MCF 10A (cell line): Measurements from ENCODE around the gene MICALL1. TPM values are rescaled to one million over a fixed set of nuclear protein-coding genes. Genes with fewer than 3 reads are reported as not detected.

Source experiments
- BruUV-seq: library from RNA; stranded (reverse); fragments of 400-500 nt; replicated peaks from 2 replicates; lab custom pipeline; 2021; lab: Mats Ljungman, UMichigan
- CTCF ChIA-PET: fragments of 300-600 bp; sonication (Branson Sonifier 250); formaldehyde crosslinking; extraction: SDS; loops from one replicate; lab custom pipeline; 2021; ENCODE audit warnings: antibody characterized with exemption, inconsistent platforms; lab: Yijun Ruan, JAX
- POLR2A ChIA-PET: fragments of 300-600, 350-650 bp; sonication (Branson Sonifier 250); formaldehyde crosslinking; extraction: SDS; loops from one replicate; lab custom pipeline; 2020; ENCODE audit warnings: antibody characterized with exemption, inconsistent platforms; lab: Yijun Ruan, JAX
- DNase-seq: peaks from one replicate; pipeline ENCODE4 v3.0.0-alpha.2; 2018; ENCODE audit not compliant: unreplicated experiment
- H3K27ac Mint-ChIP-seq: one replicate; pipeline ENCODE4 v1.8.0; 2022; ENCODE audit warnings: mild to moderate bottlenecking, low read depth, mixed read lengths; ENCODE audit not compliant: unreplicated experiment
- H3K27me3 Mint-ChIP-seq: one replicate; pipeline ENCODE4 v1.8.0; 2022; ENCODE audit warnings: mixed read lengths; ENCODE audit not compliant: insufficient read depth, unreplicated experiment
- H3K36me3 Mint-ChIP-seq: one replicate; pipeline ENCODE4 v1.8.0; 2022; ENCODE audit warnings: mild to moderate bottlenecking, moderate library complexity, mixed read lengths; ENCODE audit not compliant: insufficient read depth, unreplicated experiment
- H3K4me1 Mint-ChIP-seq: one replicate; pipeline ENCODE4 v1.8.0; 2022; ENCODE audit warnings: mixed read lengths; ENCODE audit not compliant: insufficient read depth, unreplicated experiment
- H3K4me3 Mint-ChIP-seq: one replicate; pipeline ENCODE4 v1.8.0; 2022; ENCODE audit warnings: mild to moderate bottlenecking, moderate library complexity, mixed read lengths; ENCODE audit not compliant: unreplicated experiment
- H3K9me3 Mint-ChIP-seq: one replicate; pipeline ENCODE4 v1.8.0; 2022; ENCODE audit warnings: mixed read lengths; ENCODE audit not compliant: unreplicated experiment
- intact Hi-C: fragments of 100-400 bp; cut with micrococcal nuclease; formaldehyde crosslinking; loops from 2 replicates; pipeline ENCODE4 v1.14.1; 2022
- total RNA-seq: library from RNA; stranded (reverse); gene quantifications from 2 replicates; pipeline ENCODE4 v1.2.3, GENCODE V29; 2022
- TF ChIP-seq, protein P1 (sequence below): fragments of 200-600 bp; IDR thresholded peaks from one replicate; pipeline ENCODE4 v1.8.0; 2022; ENCODE audit warnings: antibody characterized with exemption, mild to moderate bottlenecking; ENCODE audit not compliant: unreplicated experiment

Gene MICALL1
- total RNA-seq, 1 experiment from 2014 or later: 165 TPM

DNA sequence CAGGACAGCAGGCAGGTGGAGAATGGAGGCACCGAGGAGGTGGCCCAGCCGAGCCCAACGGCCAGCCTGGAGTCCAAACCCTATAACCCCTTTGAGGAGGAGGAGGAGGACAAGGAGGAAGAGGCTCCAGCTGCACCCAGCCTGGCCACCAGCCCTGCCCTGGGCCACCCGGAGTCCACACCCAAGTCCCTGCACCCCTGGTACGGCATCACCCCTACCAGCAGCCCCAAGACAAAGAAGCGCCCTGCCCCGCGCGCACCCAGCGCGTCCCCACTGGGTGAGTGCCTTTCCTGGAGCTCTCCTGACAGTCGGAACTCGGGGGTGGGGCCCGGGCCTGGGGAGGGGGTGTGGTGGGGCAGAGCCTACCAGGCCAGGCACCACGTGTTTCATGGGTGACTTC, 19.7 kb downstream of the MICALL1 start:
- CTCF ChIA-PET: interaction anchor here (0.5 to 1.6 kb wide), 2 partner anchors 25 to 39 kb away, joined by 3 read pairs; no protein-coding TSS in a partner anchor

DNA sequence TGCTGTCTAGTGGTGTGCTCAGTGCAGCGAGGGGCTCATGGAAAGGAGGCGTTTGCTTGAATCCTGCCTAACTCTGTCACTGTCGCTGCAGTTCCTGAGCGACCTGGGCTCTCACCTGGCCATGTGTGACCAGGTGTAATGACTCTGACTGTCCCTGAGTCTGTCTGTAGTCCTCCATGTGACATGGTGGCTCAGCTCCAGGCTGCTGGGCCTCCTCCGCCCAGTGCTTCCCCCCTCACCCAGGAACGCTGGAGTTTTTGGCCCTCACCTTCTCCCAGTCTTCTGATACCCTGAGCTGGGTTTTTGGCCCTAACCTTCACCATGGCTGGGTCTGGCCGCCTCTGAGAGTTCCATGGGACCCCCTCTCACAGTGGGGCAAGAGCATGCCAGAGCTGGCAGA, 20.3 kb downstream of the MICALL1 start:
- Mint-ChIP-seq H3K27ac (no peak overlapping the region), H3K4me1 (peaks cover 6% of the 10 kb centered on the region), H3K4me3 (no peak overlapping the region), H3K36me3 (peaks cover 79% of the 10 kb centered on the region), H3K27me3 (no peaks in the 10 kb centered on the region), H3K9me3 (no peaks in the 10 kb centered on the region)
- TF ChIP-seq, protein P1, sequence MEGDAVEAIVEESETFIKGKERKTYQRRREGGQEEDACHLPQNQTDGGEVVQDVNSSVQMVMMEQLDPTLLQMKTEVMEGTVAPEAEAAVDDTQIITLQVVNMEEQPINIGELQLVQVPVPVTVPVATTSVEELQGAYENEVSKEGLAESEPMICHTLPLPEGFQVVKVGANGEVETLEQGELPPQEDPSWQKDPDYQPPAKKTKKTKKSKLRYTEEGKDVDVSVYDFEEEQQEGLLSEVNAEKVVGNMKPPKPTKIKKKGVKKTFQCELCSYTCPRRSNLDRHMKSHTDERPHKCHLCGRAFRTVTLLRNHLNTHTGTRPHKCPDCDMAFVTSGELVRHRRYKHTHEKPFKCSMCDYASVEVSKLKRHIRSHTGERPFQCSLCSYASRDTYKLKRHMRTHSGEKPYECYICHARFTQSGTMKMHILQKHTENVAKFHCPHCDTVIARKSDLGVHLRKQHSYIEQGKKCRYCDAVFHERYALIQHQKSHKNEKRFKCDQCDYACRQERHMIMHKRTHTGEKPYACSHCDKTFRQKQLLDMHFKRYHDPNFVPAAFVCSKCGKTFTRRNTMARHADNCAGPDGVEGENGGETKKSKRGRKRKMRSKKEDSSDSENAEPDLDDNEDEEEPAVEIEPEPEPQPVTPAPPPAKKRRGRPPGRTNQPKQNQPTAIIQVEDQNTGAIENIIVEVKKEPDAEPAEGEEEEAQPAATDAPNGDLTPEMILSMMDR: no peak
- ChIA-PET POLR2A (interaction anchor here (0.6 to 1.0 kb wide), 3 partner anchors 17 to 28 kb away, joined by 3 read pairs; no protein-coding TSS in a partner anchor), CTCF (interaction anchor here (0.7 to 1.6 kb wide), 2 partner anchors 12 to 39 kb away, joined by 3 read pairs; no protein-coding TSS in a partner anchor)
- no TSS peak for BruUV-seq
- intact Hi-C loops: no loop called here
- no peak for DNase-seq

More for the DNA sequence above, 19.7 kb downstream of the MICALL1 start:
- no peaks in the 10 kb centered on the region for H3K9me3 Mint-ChIP-seq
- H3K36me3 Mint-ChIP-seq: peaks cover 79% of the 10 kb centered on the region
- peaks cover 6% of the 10 kb centered on the region for H3K4me1 Mint-ChIP-seq
- no peaks in the 10 kb centered on the region for H3K27me3 Mint-ChIP-seq
- H3K4me3 Mint-ChIP-seq: no peak overlapping the region
- DNase-seq: no peak
- H3K27ac Mint-ChIP-seq: no peak overlapping the region
- intact Hi-C loops: no loop called here
- no TSS peak for BruUV-seq
- TF ChIP-seq, protein P1: no peak
- POLR2A ChIA-PET: interaction anchor here (0.5 to 1.0 kb wide), 3 partner anchors 18 to 76 kb away, joined by 3 to 4 read pairs (median 3); partner anchors contain the start of gene EIF3L

DNA sequence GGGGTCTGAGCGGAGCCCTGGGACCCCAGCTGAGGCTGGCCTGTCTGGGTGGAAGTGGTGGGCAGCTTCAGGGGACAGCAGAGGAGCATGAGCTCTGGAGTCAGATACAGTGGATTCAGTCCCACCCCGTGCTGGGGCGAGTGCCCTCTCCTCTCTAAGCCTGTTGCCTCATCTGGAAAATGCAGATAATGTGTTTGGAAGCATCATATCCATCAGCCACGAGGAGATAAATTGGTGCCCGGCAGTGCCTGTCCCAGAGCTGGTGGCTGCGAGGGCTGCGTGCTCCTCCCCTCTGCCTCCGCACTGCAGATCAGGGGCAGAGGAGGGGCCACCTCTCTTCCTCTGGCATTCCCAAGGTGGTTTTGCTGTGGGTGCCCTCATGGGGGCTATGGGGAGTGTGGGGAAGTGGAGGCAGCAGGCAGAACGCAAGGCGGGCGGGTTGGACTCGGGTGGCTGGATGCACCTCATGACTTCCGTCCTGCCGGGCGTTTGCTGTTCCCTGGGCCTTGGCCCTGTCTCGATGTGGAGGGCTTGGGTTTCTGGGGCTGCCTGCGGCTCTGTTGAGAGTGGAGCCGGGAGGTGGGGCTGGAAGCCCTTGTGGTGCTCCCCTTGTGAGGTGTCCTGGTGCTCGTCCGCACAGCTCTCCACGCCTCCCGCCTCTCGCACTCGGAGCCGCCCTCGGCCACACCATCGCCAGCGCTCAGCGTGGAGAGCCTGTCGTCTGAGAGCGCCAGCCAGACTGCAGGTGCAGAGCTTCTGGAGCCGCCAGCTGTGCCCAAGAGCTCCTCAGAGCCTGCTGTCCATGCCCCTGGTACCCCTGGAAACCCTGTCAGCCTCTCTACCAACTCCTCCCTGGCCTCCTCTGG, 20.9 kb downstream of the MICALL1 start:
- H3K9me3 Mint-ChIP-seq: no peaks in the 10 kb centered on the region
- peaks cover 6% of the 10 kb centered on the region for H3K4me1 Mint-ChIP-seq
- no TSS peak for BruUV-seq
- peaks cover 80% of the 10 kb centered on the region for H3K36me3 Mint-ChIP-seq
- POLR2A ChIA-PET: interaction anchor here (0.6 to 1.1 kb wide), 4 partner anchors 18 to 97 kb away, joined by 3 read pairs; no protein-coding TSS in a partner anchor
- no peaks in the 10 kb centered on the region for H3K27me3 Mint-ChIP-seq
- TF ChIP-seq, protein P1: no peak
- no peak overlapping the region for H3K4me3 Mint-ChIP-seq
- intact Hi-C loops: no loop called here
- CTCF ChIA-PET: interaction anchor here (0.6 to 1.4 kb wide), 3 partner anchors 11 to 40 kb away, joined by 3 to 4 read pairs (median 4); no protein-coding TSS in a partner anchor
- H3K27ac Mint-ChIP-seq: no peak overlapping the region
- no peak for DNase-seq

DNA sequence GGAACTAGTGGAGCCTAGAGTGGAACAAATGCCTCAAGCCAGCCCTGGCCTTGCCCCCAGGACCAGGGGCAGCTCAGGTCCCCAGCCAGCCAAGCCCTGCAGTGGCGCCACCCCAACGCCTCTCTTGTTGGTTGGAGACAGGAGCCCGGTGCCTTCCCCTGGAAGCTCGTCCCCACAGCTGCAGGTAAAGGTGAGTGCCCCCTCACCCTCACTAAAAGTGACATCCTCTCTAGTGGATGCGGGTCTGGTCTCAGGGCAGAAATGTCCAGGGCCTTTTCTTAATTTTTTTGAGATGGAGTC, 21.5 kb downstream of the MICALL1 start:
- Mint-ChIP-seq H3K4me3 (no peak overlapping the region), H3K27ac (no peak overlapping the region), H3K4me1 (peaks cover 6% of the 10 kb centered on the region), H3K36me3 (peaks cover 84% of the 10 kb centered on the region), H3K9me3 (no peaks in the 10 kb centered on the region), H3K27me3 (no peaks in the 10 kb centered on the region)
- intact Hi-C loops: no loop called here
- no peak for DNase-seq
- BruUV-seq: no TSS peak
- ChIA-PET POLR2A (interaction anchor here (1.1 kb wide), 1 partner anchor 97 kb away, joined by 3 read pairs; no protein-coding TSS in a partner anchor), CTCF (interaction anchor here (0.6 to 1.4 kb wide), 2 partner anchors 39 to 40 kb away, joined by 4 read pairs; no protein-coding TSS in a partner anchor)
- TF ChIP-seq, protein P1: no peak
